Measurements from ENCODE around the gene CH25H.

CH25H gene

DNA sequence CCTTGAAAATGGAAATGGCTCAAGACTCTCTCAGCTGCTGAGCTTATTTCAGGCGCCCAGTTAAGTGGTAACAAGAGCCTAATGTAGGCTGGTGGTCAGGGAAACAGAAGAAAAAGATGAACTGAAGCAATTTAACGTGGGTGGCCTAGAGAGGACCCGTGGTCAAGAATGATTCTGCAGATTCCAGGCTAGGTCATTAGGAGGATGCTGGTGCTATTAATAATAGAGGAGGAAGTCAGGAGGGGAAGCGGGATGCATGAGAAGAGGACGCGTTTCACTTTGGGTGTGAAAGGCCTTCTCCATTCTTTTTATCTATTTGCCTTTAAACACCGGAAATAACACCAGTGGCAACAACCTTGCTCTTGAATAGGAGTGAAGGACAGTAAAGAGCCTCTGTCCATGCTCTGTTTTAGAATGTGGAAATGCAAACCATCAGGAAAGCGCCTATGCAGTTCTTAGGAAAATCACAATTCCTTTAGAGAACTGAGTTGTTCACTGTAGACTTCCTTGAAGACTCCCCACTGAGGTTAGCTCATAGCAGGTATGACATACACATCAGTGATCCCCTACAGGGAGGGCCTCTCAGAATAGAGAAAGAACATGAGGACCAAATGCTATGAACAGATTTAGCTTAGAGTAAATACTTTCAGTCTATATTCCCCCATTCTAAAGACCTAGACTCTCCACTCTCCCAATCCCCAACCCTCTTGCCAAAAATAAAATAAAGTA lies 35.9 kb upstream of the CH25H start:
- WGBS, 2 experiments (ENCODE audit: insufficient coverage in 2 of 2): 66 to 82% methylated on average over 4 to 5 of the region's 8 CpGs
- H3K27ac ChIP-seq (ENCODE audit: low read depth, low read length, severe bottlenecking): no peak overlapping the region
- no peaks in the 10 kb centered on the region for H3K4me1 ChIP-seq (ENCODE audit: control insufficient read depth, insufficient read depth, low read length, poor library complexity, severe bottlenecking)

DNA sequence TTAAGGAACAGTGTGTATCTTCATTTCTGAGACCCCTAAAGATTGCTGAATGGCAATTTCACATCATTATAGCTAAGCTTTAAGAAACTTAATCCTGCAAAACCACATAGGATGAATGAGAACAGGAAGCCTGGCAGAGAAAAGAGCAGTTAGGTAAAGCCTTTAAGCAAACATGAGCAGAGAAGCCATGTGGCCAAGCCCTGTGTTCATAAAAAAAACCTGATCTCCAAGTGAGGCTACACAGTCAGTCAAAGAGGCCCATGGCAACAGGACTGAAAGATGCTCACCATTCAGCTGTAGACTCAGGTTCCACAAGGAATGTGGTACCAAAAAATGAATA lies 35.2 kb upstream of the CH25H start:
- Histone ChIP-seq H3K4me3 (ENCODE audit: extremely low read depth, insufficient read depth, low read length, poor library complexity, severe bottlenecking) (no peak overlapping the region), H3K4me1 (ENCODE audit: control insufficient read depth, insufficient read depth, low read length, poor library complexity, severe bottlenecking) (no peaks in the 10 kb centered on the region), H3K9me3 (ENCODE audit: control insufficient read depth, low read length) (no peaks in the 10 kb centered on the region), H3K36me3 (ENCODE audit: control insufficient read depth, insufficient read depth, low read length) (peaks cover 3% of the 10 kb centered on the region), H3K27ac (ENCODE audit: low read depth, low read length, severe bottlenecking) (no peak overlapping the region)

More for the DNA sequence above, 35.9 kb upstream of the CH25H start:
- H3K36me3 ChIP-seq (ENCODE audit: control insufficient read depth, insufficient read depth, low read length): peaks cover 3% of the 10 kb centered on the region
- H3K4me3 ChIP-seq (ENCODE audit: extremely low read depth, insufficient read depth, low read length, poor library complexity, severe bottlenecking): no peak overlapping the region
- H3K9me3 ChIP-seq (ENCODE audit: control insufficient read depth, low read length): no peaks in the 10 kb centered on the region

GRCh38 chr10:89241486-89242344 lies 34.6 kb upstream of the CH25H start:
- Histone ChIP-seq H3K4me1 (ENCODE audit: control insufficient read depth, insufficient read depth, low read length, poor library complexity, severe bottlenecking) (no peaks in the 10 kb centered on the region), H3K4me3 (ENCODE audit: extremely low read depth, insufficient read depth, low read length, poor library complexity, severe bottlenecking) (no peak overlapping the region), H3K36me3 (ENCODE audit: control insufficient read depth, insufficient read depth, low read length) (peaks cover 3% of the 10 kb centered on the region), H3K9me3 (ENCODE audit: control insufficient read depth, low read length) (no peaks in the 10 kb centered on the region), H3K27ac (ENCODE audit: low read depth, low read length, severe bottlenecking) (no peak overlapping the region)
- 100% methylated on average over 1 of the region's 3 CpGs for WGBS, 2 experiments (ENCODE audit: insufficient coverage in 2 of 2)

DNA sequence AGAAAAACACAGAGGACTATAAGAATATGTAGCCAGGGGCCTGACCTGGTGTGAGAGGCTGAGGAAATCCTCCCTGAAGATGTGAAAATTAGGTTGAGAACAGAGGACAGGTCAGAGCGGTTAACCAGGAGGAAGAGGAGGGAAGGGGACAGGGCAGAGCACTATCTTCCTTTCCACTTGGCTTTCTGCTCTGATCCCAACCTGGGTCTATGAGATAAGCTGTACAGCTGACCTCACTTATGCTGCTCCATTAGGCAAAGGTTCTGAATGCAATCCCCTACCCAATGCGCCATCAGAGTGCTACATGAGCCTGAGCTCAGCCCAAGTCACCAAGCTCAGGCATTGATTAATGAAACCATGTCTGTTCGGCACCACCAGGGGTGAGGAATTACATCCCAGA lies 33.9 kb upstream of the CH25H start:
- 93 to 95% methylated on average over 2 of the region's 3 CpGs for WGBS, 2 experiments (ENCODE audit: insufficient coverage in 2 of 2)
- no peak overlapping the region for H3K27ac ChIP-seq (ENCODE audit: low read depth, low read length, severe bottlenecking)
- H3K4me1 ChIP-seq (ENCODE audit: control insufficient read depth, insufficient read depth, low read length, poor library complexity, severe bottlenecking): no peaks in the 10 kb centered on the region
- H3K9me3 ChIP-seq (ENCODE audit: control insufficient read depth, low read length): no peaks in the 10 kb centered on the region
- no peak overlapping the region for H3K4me3 ChIP-seq (ENCODE audit: extremely low read depth, insufficient read depth, low read length, poor library complexity, severe bottlenecking)
- peaks cover 3% of the 10 kb centered on the region for H3K36me3 ChIP-seq (ENCODE audit: control insufficient read depth, insufficient read depth, low read length)

- H3K36me3 ChIP-seq (ENCODE audit: control insufficient read depth, insufficient read depth, low read length): peaks cover 3% of the 10 kb centered on the region
- no peak overlapping the region for H3K27ac ChIP-seq (ENCODE audit: low read depth, low read length, severe bottlenecking)
- H3K9me3 ChIP-seq (ENCODE audit: control insufficient read depth, low read length): no peaks in the 10 kb centered on the region
- H3K4me1 ChIP-seq (ENCODE audit: control insufficient read depth, insufficient read depth, low read length, poor library complexity, severe bottlenecking): no peaks in the 10 kb centered on the region
- 93 to 94% methylated on average over 2 of the region's 3 CpGs for WGBS, 2 experiments (ENCODE audit: insufficient coverage in 2 of 2)
- no peak overlapping the region for H3K4me3 ChIP-seq (ENCODE audit: extremely low read depth, insufficient read depth, low read length, poor library complexity, severe bottlenecking)
These were observed 33.4 kb upstream of the CH25H start for GRCh38 chr10:89240519-89240918.

GRCh38 chr10:89238956-89239644 lies 32.0 kb upstream of the CH25H start:
- Histone ChIP-seq H3K27ac (ENCODE audit: low read depth, low read length, severe bottlenecking) (no peak overlapping the region), H3K9me3 (ENCODE audit: control insufficient read depth, low read length) (no peaks in the 10 kb centered on the region), H3K4me3 (ENCODE audit: extremely low read depth, insufficient read depth, low read length, poor library complexity, severe bottlenecking) (no peak overlapping the region), H3K4me1 (ENCODE audit: control insufficient read depth, insufficient read depth, low read length, poor library complexity, severe bottlenecking) (no peaks in the 10 kb centered on the region), H3K36me3 (ENCODE audit: control insufficient read depth, insufficient read depth, low read length) (peaks cover 3% of the 10 kb centered on the region)
- 82 to 93% methylated on average over 4 to 5 of the region's 5 CpGs for WGBS, 2 experiments (ENCODE audit: insufficient coverage in 2 of 2)

- Histone ChIP-seq H3K4me1 (ENCODE audit: control insufficient read depth, insufficient read depth, low read length, poor library complexity, severe bottlenecking) (no peaks in the 10 kb centered on the region), H3K36me3 (ENCODE audit: control insufficient read depth, insufficient read depth, low read length) (peaks cover 3% of the 10 kb centered on the region), H3K4me3 (ENCODE audit: extremely low read depth, insufficient read depth, low read length, poor library complexity, severe bottlenecking) (no peak overlapping the region), H3K27ac (ENCODE audit: low read depth, low read length, severe bottlenecking) (no peak overlapping the region), H3K9me3 (ENCODE audit: control insufficient read depth, low read length) (no peaks in the 10 kb centered on the region)
These were observed 30.7 kb upstream of the CH25H start for GRCh38 chr10:89237849-89238248.

DNA sequence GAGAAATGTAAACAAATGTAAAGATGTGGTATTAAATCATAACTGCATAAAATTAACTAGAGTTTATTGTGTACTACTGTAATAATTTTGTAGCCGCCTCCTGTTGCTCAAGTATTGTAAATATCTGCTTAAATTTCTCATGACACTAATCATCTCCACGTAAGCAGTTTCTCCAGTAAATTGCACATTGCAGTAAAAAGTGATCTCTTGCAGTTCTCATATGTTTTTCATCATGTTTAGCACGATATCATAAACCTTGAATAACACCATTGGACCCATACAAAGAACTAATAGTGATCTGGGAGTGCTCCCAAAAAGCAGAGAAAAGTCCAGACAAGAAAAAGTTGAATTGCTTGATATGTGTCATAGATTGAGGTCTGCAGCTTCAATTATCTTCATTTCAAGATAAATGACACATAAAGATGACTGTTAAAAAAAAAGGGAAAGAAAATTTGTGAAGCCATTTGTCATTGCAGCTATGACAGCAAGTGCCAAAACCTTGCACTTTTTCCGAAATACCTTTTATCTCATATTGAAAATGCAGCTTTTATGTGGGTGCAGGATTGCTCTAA lies 29.2 kb upstream of the CH25H start:
- peaks cover 3% of the 10 kb centered on the region for H3K36me3 ChIP-seq (ENCODE audit: control insufficient read depth, insufficient read depth, low read length)
- H3K4me1 ChIP-seq (ENCODE audit: control insufficient read depth, insufficient read depth, low read length, poor library complexity, severe bottlenecking): no peaks in the 10 kb centered on the region
- WGBS, 2 experiments (ENCODE audit: insufficient coverage in 2 of 2): 86 to 100% methylated on average over 1 of the region's 4 CpGs
- H3K27ac ChIP-seq (ENCODE audit: low read depth, low read length, severe bottlenecking): no peak overlapping the region
- H3K9me3 ChIP-seq (ENCODE audit: control insufficient read depth, low read length): no peaks in the 10 kb centered on the region
- no peak overlapping the region for H3K4me3 ChIP-seq (ENCODE audit: extremely low read depth, insufficient read depth, low read length, poor library complexity, severe bottlenecking)

- H3K4me3 ChIP-seq (ENCODE audit: extremely low read depth, insufficient read depth, low read length, poor library complexity, severe bottlenecking): no peak overlapping the region
- no peaks in the 10 kb centered on the region for H3K4me1 ChIP-seq (ENCODE audit: control insufficient read depth, insufficient read depth, low read length, poor library complexity, severe bottlenecking)
- no peaks in the 10 kb centered on the region for H3K9me3 ChIP-seq (ENCODE audit: control insufficient read depth, low read length)
- WGBS, 2 experiments (ENCODE audit: insufficient coverage in 2 of 2): 64 to 72% methylated on average over 10 to 12 of the region's 12 CpGs
- H3K27ac ChIP-seq (ENCODE audit: low read depth, low read length, severe bottlenecking): no peak overlapping the region
- peaks cover 3% of the 10 kb centered on the region for H3K36me3 ChIP-seq (ENCODE audit: control insufficient read depth, insufficient read depth, low read length)
These were observed 28.1 kb upstream of the CH25H start for GRCh38 chr10:89235073-89235798.

- H3K9me3 ChIP-seq (ENCODE audit: control insufficient read depth, low read length): peaks cover 4% of the 10 kb centered on the region
- H3K36me3 ChIP-seq (ENCODE audit: control insufficient read depth, insufficient read depth, low read length): peaks cover 3% of the 10 kb centered on the region
- no peak overlapping the region for H3K27ac ChIP-seq (ENCODE audit: low read depth, low read length, severe bottlenecking)
- H3K4me3 ChIP-seq (ENCODE audit: extremely low read depth, insufficient read depth, low read length, poor library complexity, severe bottlenecking): no peak overlapping the region
- no peaks in the 10 kb centered on the region for H3K4me1 ChIP-seq (ENCODE audit: control insufficient read depth, insufficient read depth, low read length, poor library complexity, severe bottlenecking)
- WGBS, 2 experiments (ENCODE audit: insufficient coverage in 2 of 2): 82 to 90% methylated on average over 1 to 2 of the region's 2 CpGs
These were observed 25.9 kb upstream of the CH25H start for GRCh38 chr10:89233033-89233432.
